ENCODE results near the gene MAP3K3.
A peak's percentile ranks its signal among the peaks of the same experiment; 100 is the strongest.

MAP3K3 gene

GRCh38 chr17:63621684-63622573 is at the start of gene MAP3K3:
Gene MAP3K3, plus strand, starts transcription at chr17:63622417. Its CDS starts 343 bp downstream, at chr17:63622760.
- peak; percentile 100 for DNase-seq
- Histone ChIP-seq H3K4me3 (ENCODE audit: low read depth in 1 of 2, low read length in 2 of 2) (peak within 1 kb of the TSS; percentile 46 to 80; a peak in 3 of 4 replicates), H3K4me2 (ENCODE audit: insufficient read depth, low read length) (peak within 1 kb of the TSS; percentile 90), H3K4me1 (ENCODE audit: insufficient read depth, low read length) (peaks cover 36% of the 10 kb centered on the region), H3K27me3 (ENCODE audit: insufficient read depth, low read length, poor library complexity) (no peaks in the 10 kb centered on the region), H3K27ac (ENCODE audit: low read length) (peak within 1 kb of the TSS; percentile 80), H4K20me1 (ENCODE audit: insufficient read depth, low read length) (peaks cover 32% of the 10 kb centered on the region), H2AFZ (ENCODE audit: low read depth, low read length) (peak within 1 kb of the TSS; percentile 85), H3K9ac (ENCODE audit: low read depth, low read length) (peak within 1 kb of the TSS; percentile 80), H3K79me2 (ENCODE audit: insufficient read depth, low read length) (peaks cover 42% of the 10 kb centered on the region), H3K9me3 (ENCODE audit: insufficient read depth, low read length, severe bottlenecking) (no peaks in the 10 kb centered on the region), H3K36me3 (ENCODE audit: insufficient read depth, low read length) (no peaks in the 10 kb centered on the region; the same call in 1 of the 2 replicates)
- peak; percentile 92 for ATAC-seq (ENCODE audit: insufficient read depth, low read depth)
- TF ChIP-seq CTCF (IDR thresholded peaks at IDR 0.05; ENCODE audit: borderline replicate concordance, extremely low read depth, low read length, poor library complexity, severe bottlenecking) (peak; percentile 34), EZH2 (IDR thresholded peaks at IDR 0.05; ENCODE audit: borderline replicate concordance, low read depth, low read length, severe bottlenecking) (no peak)

GRCh38 chr17:63573634-63574033 is 48.6 kb upstream of the MAP3K3 start:
- H3K27me3 ChIP-seq (ENCODE audit: insufficient read depth, low read length, poor library complexity): no peaks in the 10 kb centered on the region
- H3K4me2 ChIP-seq (ENCODE audit: insufficient read depth, low read length): no peak overlapping the region
- no peak overlapping the region for H3K4me3 ChIP-seq (ENCODE audit: low read depth in 1 of 2, low read length in 2 of 2)
- H2AFZ ChIP-seq (ENCODE audit: low read depth, low read length): no peak overlapping the region
- ATAC-seq (ENCODE audit: insufficient read depth, low read depth): no peak
- peak; percentile 25 for TF ChIP-seq CTCF (IDR thresholded peaks at IDR 0.05; ENCODE audit: borderline replicate concordance, extremely low read depth, low read length, poor library complexity, severe bottlenecking)
- TF ChIP-seq EZH2 (IDR thresholded peaks at IDR 0.05; ENCODE audit: borderline replicate concordance, low read depth, low read length, severe bottlenecking): no peak
- H3K27ac ChIP-seq (ENCODE audit: low read length): no peak overlapping the region
- H3K4me1 ChIP-seq (ENCODE audit: insufficient read depth, low read length): no peaks in the 10 kb centered on the region
- H4K20me1 ChIP-seq (ENCODE audit: insufficient read depth, low read length): peaks cover 56% of the 10 kb centered on the region
- no peak for DNase-seq
- H3K79me2 ChIP-seq (ENCODE audit: insufficient read depth, low read length): peaks cover 99% of the 10 kb centered on the region
- H3K36me3 ChIP-seq (ENCODE audit: insufficient read depth, low read length): peaks cover 30% of the 10 kb centered on the region
- H3K9ac ChIP-seq (ENCODE audit: low read depth, low read length): no peak overlapping the region
- no peaks in the 10 kb centered on the region for H3K9me3 ChIP-seq (ENCODE audit: insufficient read depth, low read length, severe bottlenecking)

GRCh38 chr17:63578027-63578768 is 44.0 kb upstream of the MAP3K3 start:
- Histone ChIP-seq H3K9me3 (ENCODE audit: insufficient read depth, low read length, severe bottlenecking) (no peaks in the 10 kb centered on the region), H3K79me2 (ENCODE audit: insufficient read depth, low read length) (peaks cover 71% of the 10 kb centered on the region), H3K9ac (ENCODE audit: low read depth, low read length) (no peak overlapping the region), H3K4me1 (ENCODE audit: insufficient read depth, low read length) (no peaks in the 10 kb centered on the region), H3K4me2 (ENCODE audit: insufficient read depth, low read length) (no peak overlapping the region), H2AFZ (ENCODE audit: low read depth, low read length) (no peak overlapping the region), H3K27me3 (ENCODE audit: insufficient read depth, low read length, poor library complexity) (no peaks in the 10 kb centered on the region), H3K4me3 (ENCODE audit: low read depth in 1 of 2, low read length in 2 of 2) (no peak overlapping the region), H3K27ac (ENCODE audit: low read length) (no peak overlapping the region), H4K20me1 (ENCODE audit: insufficient read depth, low read length) (peaks cover 58% of the 10 kb centered on the region), H3K36me3 (ENCODE audit: insufficient read depth, low read length) (peaks cover 60% of the 10 kb centered on the region)
- ATAC-seq (ENCODE audit: insufficient read depth, low read depth) (no peak), DNase-seq (no peak)
- TF ChIP-seq CTCF (IDR thresholded peaks at IDR 0.05; ENCODE audit: borderline replicate concordance, extremely low read depth, low read length, poor library complexity, severe bottlenecking): no peak
- TF ChIP-seq EZH2 (IDR thresholded peaks at IDR 0.05; ENCODE audit: borderline replicate concordance, low read depth, low read length, severe bottlenecking): no peak

All from DND-41 (cell line).